HCT116 (cell line): ENCODE measurements around the gene CNN2. TPM values are rescaled to one million over a fixed set of nuclear protein-coding genes. Genes with fewer than 3 reads are reported as not detected.

Experiments
- ATAC-seq: fragments of 200-7000 bp; cut with Tn5 transposase; 2 replicates; pipeline ENCODE4 v1.9.1; 2020; ENCODE audit warnings: mild to moderate bottlenecking, moderate library complexity
- BruUV-seq: library from RNA; stranded (reverse); fragments of 400-500 nt; replicated peaks from 2 replicates; lab custom pipeline; 2021; lab: Mats Ljungman, UMichigan
- CTCF ChIA-PET: fragments of 300-600 bp; sonication (Branson Sonifier 250); formaldehyde crosslinking; loops from one replicate; lab custom pipeline; 2021; ENCODE audit warnings: antibody characterized with exemption; lab: Charles Lee
- POLR2A ChIA-PET: fragments of 300-600, 350-600 bp; sonication (Branson Sonifier 250); formaldehyde crosslinking; loops from one replicate; lab custom pipeline; 2021; ENCODE audit warnings: antibody characterized with exemption; lab: Charles Lee
- RAD21 ChIA-PET, 2 experiments: fragments of 300-600 bp; sonication (Branson Sonifier 250); formaldehyde crosslinking; loops; one replicate each; lab custom pipeline; 2023; ENCODE audit warnings: low total read pairs in 2 of 2; ENCODE audit not compliant: uncharacterized antibody in 2 of 2, unreplicated experiment in 2 of 2, low non-redundant PET in 1 of 2; lab: Charles Lee
- DNase-seq: peaks from one replicate; pipeline ENCODE4 v3.0.0-alpha.2; 2010; ENCODE audit warnings: low read depth, low spot score
- H2AFZ ChIP-seq: fragments of 200-600 bp; shearing (Covaris generic), sonication (generic); 2 replicates; pipeline ENCODE4 v1.6.1; 2017; ENCODE audit warnings: low read depth, mixed run types, mixed read lengths, antibody characterized with exemption, low read length; ENCODE audit not compliant: poor library complexity, severe bottlenecking
- H3K27ac ChIP-seq: 2 replicates; pipeline ENCODE4 v1.5.1; 2012; ENCODE audit warnings: low read depth, low read length
- H3K27me3 ChIP-seq: fragments of 200-600 bp; sonication (generic); 2 replicates; pipeline ENCODE4 v1.6.1; 2016; ENCODE audit warnings: mixed run types, low read length, mixed read lengths; ENCODE audit not compliant: insufficient read depth
- H3K36me3 ChIP-seq, 2 experiments: fragments of 200-500 bp in 1 of 2; fragments of 200-600 bp in 1 of 2; sonication (Bioruptor generic) in 1 of 2; sonication (generic) in 1 of 2; 2 replicates each; pipeline versions ENCODE4 v1.5.1 to v1.6.1; 2014 to 2016; ENCODE audit warnings: low read length in 2 of 2, inconsistent platforms in 1 of 2, mixed read lengths in 1 of 2, mixed run types in 1 of 2; ENCODE audit not compliant: insufficient read depth in 2 of 2, control insufficient read depth in 1 of 2
- H3K4me1 ChIP-seq, 2 experiments: fragments of 200-600 bp in 1 of 2; sonication (generic) in 1 of 2; 2 replicates each; pipeline versions ENCODE4 v1.5.1 to v1.6.1; 2012 to 2017; ENCODE audit warnings: low read length in 2 of 2, inconsistent platforms in 1 of 2, mild to moderate bottlenecking in 1 of 2, mixed read lengths in 1 of 2, mixed run types in 1 of 2, moderate library complexity in 1 of 2; ENCODE audit not compliant: insufficient read depth in 2 of 2, control insufficient read depth in 1 of 2
- H3K4me2 ChIP-seq: fragments of 200-600 bp; sonication (generic); 2 replicates; pipeline ENCODE4 v1.6.1; 2017; ENCODE audit warnings: mixed run types, low read length, mixed read lengths
- H3K4me3 ChIP-seq, 2 experiments: fragments of 200-600 bp in 1 of 2; sonication (generic) in 1 of 2; replicated peaks in 1 of 2; 2 replicates each; pipeline ENCODE4 v1.5.1; 2011 to 2016; ENCODE audit warnings: low read length in 2 of 2, control low read depth in 1 of 2, low read depth in 1 of 2, mild to moderate bottlenecking in 1 of 2, mixed read lengths in 1 of 2, mixed run types in 1 of 2
- H3K79me2 ChIP-seq: fragments of 200-600 bp; sonication (generic); 2 replicates; pipeline ENCODE4 v1.6.1; 2017; ENCODE audit warnings: mild to moderate bottlenecking, mixed run types, low read length, moderate library complexity, mixed read lengths; ENCODE audit not compliant: insufficient read depth
- H3K9ac ChIP-seq: fragments of 200-600 bp; sonication (generic); 2 replicates; pipeline ENCODE4 v1.6.1; 2016; ENCODE audit warnings: low read length, mixed read lengths
- H3K9me2 ChIP-seq: fragments of 200-600 bp; sonication (generic), shearing (Covaris generic); 2 replicates; pipeline ENCODE4 v1.6.1; 2017; ENCODE audit warnings: mixed run types, mild to moderate bottlenecking, moderate library complexity; ENCODE audit not compliant: insufficient read depth
- H3K9me3 ChIP-seq, 2 experiments: fragments of 200-500 bp in 1 of 2; fragments of 200-600 bp in 1 of 2; sonication (Bioruptor generic) in 1 of 2; sonication (generic) in 1 of 2; 2 replicates each; pipeline ENCODE4 v1.6.1; 2014 to 2017; ENCODE audit warnings: low read length in 2 of 2, mixed read lengths in 2 of 2, inconsistent platforms in 1 of 2, low read depth in 1 of 2, mild to moderate bottlenecking in 1 of 2, mixed run types in 1 of 2, moderate library complexity in 1 of 2; ENCODE audit not compliant: control insufficient read depth in 1 of 2, insufficient read depth in 1 of 2
- H4K20me1 ChIP-seq: fragments of 200-600 bp; sonication (generic), shearing (Covaris generic); 2 replicates; pipeline ENCODE4 v1.6.1; 2017; ENCODE audit warnings: mixed run types, mild to moderate bottlenecking, moderate library complexity; ENCODE audit not compliant: insufficient read depth
- CBX3 ChIP-seq: IDR thresholded peaks from 2 replicates; pipeline ENCODE4 v1.6.1; 2012; ENCODE audit warnings: low read depth
- CEBPB ChIP-seq: IDR thresholded peaks from 2 replicates; pipeline ENCODE4 v1.6.1; 2012; ENCODE audit warnings: low read depth
- EGR1 ChIP-seq: IDR thresholded peaks from 2 replicates; pipeline ENCODE4 v1.6.1; 2012; ENCODE audit warnings: low read depth
- ELF1 ChIP-seq: IDR thresholded peaks from 2 replicates; pipeline ENCODE4 v1.6.1; 2012; ENCODE audit warnings: low read depth, borderline replicate concordance
- EZH2 ChIP-seq: fragments of 200-600 bp; sonication (generic); IDR thresholded peaks from 2 replicates; pipeline ENCODE4 v1.6.1; 2017; ENCODE audit warnings: antibody characterized with exemption, mixed run types
- EZH2phosphoT487 ChIP-seq: fragments of 200-600 bp; IDR thresholded peaks from 2 replicates; pipeline ENCODE4 v1.6.1; 2018; ENCODE audit warnings: antibody characterized with exemption, borderline replicate concordance
- FOSL1 ChIP-seq: IDR thresholded peaks from 2 replicates; pipeline ENCODE4 v1.6.1; 2012; ENCODE audit warnings: low read depth
- JUND ChIP-seq: IDR thresholded peaks from 2 replicates; pipeline ENCODE4 v1.6.1; 2012
- POLR2AphosphoS5 ChIP-seq: IDR thresholded peaks from 2 replicates; pipeline ENCODE4 v1.6.1; 2011; ENCODE audit warnings: mild to moderate bottlenecking, low read depth, low read length, moderate library complexity
- SIN3A ChIP-seq: IDR thresholded peaks from 2 replicates; pipeline ENCODE4 v1.6.1; 2012; ENCODE audit warnings: low read depth
- SP1 ChIP-seq: IDR thresholded peaks from 2 replicates; pipeline ENCODE4 v1.6.1; 2012; ENCODE audit warnings: low read depth
- SRF ChIP-seq: IDR thresholded peaks from 2 replicates; pipeline ENCODE4 v1.6.1; 2012; ENCODE audit warnings: low read depth
- TCF7L2 ChIP-seq: IDR thresholded peaks from 2 replicates; pipeline ENCODE4 v1.7.0; 2011; ENCODE audit warnings: borderline replicate concordance, inconsistent platforms; ENCODE audit not compliant: insufficient read depth, insufficient read length; ENCODE audit errors: extremely low read depth
- YY1 ChIP-seq: IDR thresholded peaks from 2 replicates; pipeline ENCODE4 v1.6.1; 2011; ENCODE audit warnings: low read length, low read depth, moderate library complexity, mild to moderate bottlenecking; ENCODE audit not compliant: insufficient replicate concordance; ENCODE audit errors: extremely low read depth
- ZFX ChIP-seq: fragments of 450-650 bp; IDR thresholded peaks from 2 replicates; pipeline ENCODE4 v1.6.1; 2017
- intact Hi-C: fragments of 100-400 bp; cut with micrococcal nuclease; formaldehyde crosslinking; loops from 2 replicates; pipeline ENCODE4 v1.10.0; 2022
- total RNA-seq: library from RNA; stranded (reverse); gene quantifications from one replicate; pipeline ENCODE4 v1.2.1, GENCODE V29; 2021; ENCODE audit not compliant: unreplicated experiment

Gene CNN2
- total RNA-seq, 1 experiment from 2014 or later: 212 TPM

DNA sequence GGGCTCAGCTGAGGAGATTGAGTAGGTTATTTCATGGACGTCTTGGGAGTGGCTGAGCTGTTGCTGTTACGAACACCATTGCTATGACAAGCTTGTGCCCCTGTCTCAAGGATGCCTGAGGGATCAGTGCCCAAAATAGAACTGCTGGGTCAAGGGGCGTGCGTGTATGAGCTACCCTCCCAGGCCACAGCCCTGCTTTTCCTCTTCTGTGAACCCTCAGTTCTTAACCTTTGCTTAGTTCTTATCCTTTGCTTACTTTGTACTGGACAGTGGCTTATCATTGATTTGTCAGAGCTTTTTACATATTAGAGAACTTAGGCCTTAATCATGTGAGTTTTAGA lies 49.6 kb downstream of the CNN2 start:
- H3K79me2 ChIP-seq: no peaks in the 10 kb centered on the region
- intact Hi-C loops: no loop called here
- H3K4me3 ChIP-seq: no peak overlapping the region
- H3K9me2 ChIP-seq: no peaks in the 10 kb centered on the region
- H3K9me3 ChIP-seq: no peaks in the 10 kb centered on the region
- ChIA-PET RAD21 (no interaction called here), POLR2A (interaction anchor here (1.8 kb wide), 1 partner anchor 28 kb away, joined by 6 read pairs; the partner anchor contains the start of gene GPX4), CTCF (interaction anchor here (4.9 kb wide), 1 partner anchor 11 kb away, joined by 20 read pairs; no protein-coding TSS in a partner anchor)
- no peak overlapping the region for H3K9ac ChIP-seq
- H3K4me2 ChIP-seq: no peak overlapping the region
- no peaks in the 10 kb centered on the region for H3K27me3 ChIP-seq
- BruUV-seq: no TSS peak
- peaks cover 0 to 12% of the 10 kb centered on the region in 2 experiments; a peak in 2 of 4 replicates for H3K36me3 ChIP-seq
- DNase-seq: no peak
- no peak overlapping the region for H3K27ac ChIP-seq
- H2AFZ ChIP-seq: no peak overlapping the region
- peaks cover 0 to 16% of the 10 kb centered on the region in 2 experiments; a peak in 2 of 4 replicates for H3K4me1 ChIP-seq
- H4K20me1 ChIP-seq: no peaks in the 10 kb centered on the region
- TF ChIP-seq JUND (no peak), CEBPB (no peak), SRF (no peak), EZH2 (no peak), EGR1 (no peak), FOSL1 (no peak), SIN3A (no peak), SP1 (no peak), TCF7L2 (no peak), YY1 (no peak), ELF1 (no peak), CBX3 (no peak), POLR2AphosphoS5 (no peak), EZH2phosphoT487 (no peak), ZFX (no peak)
- TF ChIP-seq, all 23 proteins: peak for 0
- ATAC-seq: no peak
